HepG2 (cell line): ENCODE measurements around the gene DENND2D.

Experiments used
- CEBPG ChIP-seq: IDR thresholded peaks from 2 replicates; pipeline ENCODE4 v1.6.1; 2016
- DBP ChIP-seq: sonication (generic); formaldehyde crosslinking; IDR thresholded peaks from 2 replicates; pipeline ENCODE4 v1.4.0; 2020; ENCODE audit warnings: missing genetic modification reagents; ENCODE audit errors: not compliant biosample characterization
- ZNF17 ChIP-seq: sonication (generic); formaldehyde crosslinking; IDR thresholded peaks from 2 replicates; pipeline ENCODE4 v1.5.0; 2020; ENCODE audit warnings: mild to moderate bottlenecking, missing genetic modification reagents
- ZNF558 ChIP-seq: sonication (generic); formaldehyde crosslinking; IDR thresholded peaks from 2 replicates; pipeline ENCODE4 v1.9.0; 2022; ENCODE audit warnings: mild to moderate bottlenecking, missing genetic modification reagents, borderline replicate concordance

GRCh38 chr1:111176678-111177077 lies 23.8 kb downstream of the DENND2D start:
- TF ChIP-seq ZNF17 (CRISPR knock-in tag) (no peak), ZNF558 (no peak), DBP (CRISPR knock-in tag) (no peak), CEBPG (no peak)
